GM20000 (cell line): ENCODE data around the gene GABBR2.
"Not testable (repeated sequence)": the region's sequence is repeated elsewhere in the genome, so short reads cannot be mapped to it uniquely, and the experiment has no call there.

Experiments used
- DNase-seq: peaks from one replicate; pipeline ENCODE4 v3.0.0; 2012; ENCODE audit warnings: low spot score
- TF ChIP-seq, protein P1 (sequence below): IDR thresholded peaks from 2 replicates; pipeline ENCODE4 v1.5.1; 2012; ENCODE audit warnings: mild to moderate bottlenecking, control low read depth; ENCODE audit errors: extremely low read depth, missing control alignments

Gene GABBR2

DNA sequence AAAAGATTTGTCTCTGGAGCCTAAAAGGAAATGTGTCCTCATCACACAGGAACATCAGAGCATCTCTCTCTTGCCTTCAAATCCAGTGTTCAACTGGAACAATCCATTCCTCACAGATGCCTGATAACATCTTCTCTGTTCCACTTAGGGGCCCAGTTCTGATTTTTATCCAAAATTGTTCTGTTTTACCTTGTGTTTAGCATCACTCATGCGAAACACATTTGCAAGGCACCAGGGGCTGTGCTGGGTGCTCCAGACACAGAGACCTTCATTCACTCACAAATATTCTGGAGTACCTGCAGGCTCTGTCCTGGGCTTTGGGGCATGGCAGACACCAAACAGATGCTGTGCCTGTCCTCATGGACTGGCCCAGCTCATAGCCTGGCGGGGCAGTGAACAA, 13.8 kb downstream of the GABBR2 start:
- TF ChIP-seq, protein P1, sequence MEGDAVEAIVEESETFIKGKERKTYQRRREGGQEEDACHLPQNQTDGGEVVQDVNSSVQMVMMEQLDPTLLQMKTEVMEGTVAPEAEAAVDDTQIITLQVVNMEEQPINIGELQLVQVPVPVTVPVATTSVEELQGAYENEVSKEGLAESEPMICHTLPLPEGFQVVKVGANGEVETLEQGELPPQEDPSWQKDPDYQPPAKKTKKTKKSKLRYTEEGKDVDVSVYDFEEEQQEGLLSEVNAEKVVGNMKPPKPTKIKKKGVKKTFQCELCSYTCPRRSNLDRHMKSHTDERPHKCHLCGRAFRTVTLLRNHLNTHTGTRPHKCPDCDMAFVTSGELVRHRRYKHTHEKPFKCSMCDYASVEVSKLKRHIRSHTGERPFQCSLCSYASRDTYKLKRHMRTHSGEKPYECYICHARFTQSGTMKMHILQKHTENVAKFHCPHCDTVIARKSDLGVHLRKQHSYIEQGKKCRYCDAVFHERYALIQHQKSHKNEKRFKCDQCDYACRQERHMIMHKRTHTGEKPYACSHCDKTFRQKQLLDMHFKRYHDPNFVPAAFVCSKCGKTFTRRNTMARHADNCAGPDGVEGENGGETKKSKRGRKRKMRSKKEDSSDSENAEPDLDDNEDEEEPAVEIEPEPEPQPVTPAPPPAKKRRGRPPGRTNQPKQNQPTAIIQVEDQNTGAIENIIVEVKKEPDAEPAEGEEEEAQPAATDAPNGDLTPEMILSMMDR: no peak
- no peak for DNase-seq

DNA sequence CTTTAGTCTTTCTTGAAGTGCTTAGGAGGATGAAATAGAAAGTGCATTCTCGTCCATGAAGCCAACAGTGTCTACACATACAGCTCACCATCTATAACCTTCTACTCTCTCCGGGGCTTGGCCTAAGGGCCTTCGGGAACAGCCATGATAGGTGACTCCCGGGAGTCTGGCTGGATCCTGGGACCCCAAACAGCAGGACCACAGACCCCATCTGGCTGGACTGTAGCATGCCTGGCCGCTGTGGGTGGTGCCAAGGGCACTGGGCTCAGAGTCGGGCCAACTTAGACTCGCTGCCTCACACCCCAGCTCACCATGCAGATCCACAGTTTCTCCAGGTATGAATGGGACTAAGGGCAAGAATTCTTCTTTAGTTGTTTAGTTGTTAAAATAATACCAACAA, 16.3 kb downstream of the GABBR2 start:
- TF ChIP-seq, protein P1: no peak
- no peak for DNase-seq

DNA sequence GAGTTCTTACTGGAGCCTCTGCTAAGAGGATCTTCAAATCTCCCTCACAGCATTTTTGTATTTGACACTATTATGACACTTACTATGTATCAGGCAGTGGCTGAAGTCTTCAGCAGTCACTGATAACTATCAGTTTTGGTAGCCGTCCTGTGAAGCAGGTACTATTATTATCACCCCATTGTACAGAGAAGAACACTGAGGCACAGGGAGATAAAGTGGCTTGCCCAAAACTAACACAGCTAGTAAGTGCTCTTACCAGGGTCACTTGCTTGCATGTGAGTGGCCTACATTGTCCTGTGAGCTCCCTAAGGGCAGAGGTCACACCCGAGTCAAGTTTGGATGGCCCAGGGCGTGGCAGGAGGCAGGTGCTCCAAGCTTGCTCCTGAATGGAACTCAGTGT, 16.8 kb downstream of the GABBR2 start:
- no peak for DNase-seq
- TF ChIP-seq, protein P1: no peak

DNA sequence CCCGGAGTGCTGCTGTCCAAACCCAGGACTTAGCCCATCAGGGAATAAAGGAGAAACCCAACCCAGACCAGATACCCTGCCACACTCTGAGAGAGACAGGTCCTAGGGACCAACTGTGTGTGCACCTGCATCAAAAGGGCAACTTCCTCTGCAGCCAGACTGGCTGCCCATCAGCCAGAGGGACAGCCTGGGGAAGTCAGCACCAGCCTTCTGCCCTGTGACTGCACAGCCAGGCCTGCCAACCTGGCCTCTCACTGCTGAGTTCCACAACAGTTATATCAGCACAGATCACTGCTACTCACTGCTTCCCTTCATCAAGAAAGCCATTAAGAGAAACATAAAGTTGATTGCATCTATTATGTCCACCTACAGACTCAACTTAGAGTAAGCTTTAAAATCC, 18.0 kb downstream of the GABBR2 start:
- no peak for DNase-seq
- TF ChIP-seq, protein P1: no peak

DNA sequence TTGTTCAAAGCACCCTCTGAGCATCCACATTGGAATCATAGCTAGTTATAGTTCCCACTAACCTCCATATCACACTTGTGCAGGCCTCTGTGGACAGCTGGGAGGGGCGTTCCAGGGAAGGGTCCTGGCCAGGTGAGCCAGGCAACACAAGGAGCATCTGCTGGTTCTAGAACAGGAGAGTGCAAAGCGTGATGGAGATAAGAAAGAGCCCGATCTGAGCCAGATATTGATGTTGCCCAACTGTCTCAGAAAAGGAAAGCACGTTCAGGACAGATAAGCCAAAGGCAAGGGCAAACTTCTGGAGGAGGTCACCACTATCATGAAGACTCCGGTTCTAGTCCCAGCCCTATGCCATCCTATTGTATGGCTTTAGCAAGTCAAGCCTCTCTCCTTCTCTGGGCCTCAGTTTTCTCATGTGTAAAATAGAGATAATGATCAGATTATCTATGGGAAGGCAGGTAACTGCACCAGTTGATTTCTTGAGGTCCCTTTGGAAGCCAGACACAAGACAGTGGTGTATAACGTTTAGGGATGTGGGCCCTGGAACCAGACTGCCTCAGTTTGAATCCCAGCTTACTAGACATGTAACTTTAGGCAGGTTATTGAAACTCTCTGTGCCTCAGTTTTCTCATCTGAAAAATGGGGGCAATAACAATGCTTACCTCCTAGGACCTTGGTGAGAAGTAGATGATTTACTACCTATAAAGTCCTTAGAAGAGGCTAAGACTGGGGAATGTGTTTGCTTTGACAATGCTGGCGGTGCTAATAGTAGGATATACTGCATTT, 19.8 kb downstream of the GABBR2 start:
- DNase-seq: no peak
- TF ChIP-seq, protein P1: no peak

DNA sequence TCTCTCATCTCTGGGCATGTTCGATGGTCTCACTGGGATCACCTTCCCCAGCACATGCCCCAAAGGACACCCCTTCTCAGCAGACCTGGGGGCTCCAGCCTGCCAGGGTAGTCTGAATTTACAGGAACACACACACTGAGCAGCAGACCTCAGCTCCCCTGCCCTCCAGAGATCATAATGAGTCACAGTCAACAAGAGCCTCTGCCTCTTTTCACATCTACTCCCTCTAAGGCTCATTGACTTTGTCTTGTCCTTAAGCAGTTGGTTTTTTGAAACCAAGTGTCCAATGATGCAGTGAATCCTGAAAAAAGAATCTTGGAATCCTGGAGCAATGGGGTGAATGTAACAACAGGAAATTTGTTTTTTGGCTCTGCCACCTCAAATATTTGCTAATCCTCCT, 20.8 kb downstream of the GABBR2 start:
- TF ChIP-seq, protein P1: no peak
- no peak for DNase-seq

DNA sequence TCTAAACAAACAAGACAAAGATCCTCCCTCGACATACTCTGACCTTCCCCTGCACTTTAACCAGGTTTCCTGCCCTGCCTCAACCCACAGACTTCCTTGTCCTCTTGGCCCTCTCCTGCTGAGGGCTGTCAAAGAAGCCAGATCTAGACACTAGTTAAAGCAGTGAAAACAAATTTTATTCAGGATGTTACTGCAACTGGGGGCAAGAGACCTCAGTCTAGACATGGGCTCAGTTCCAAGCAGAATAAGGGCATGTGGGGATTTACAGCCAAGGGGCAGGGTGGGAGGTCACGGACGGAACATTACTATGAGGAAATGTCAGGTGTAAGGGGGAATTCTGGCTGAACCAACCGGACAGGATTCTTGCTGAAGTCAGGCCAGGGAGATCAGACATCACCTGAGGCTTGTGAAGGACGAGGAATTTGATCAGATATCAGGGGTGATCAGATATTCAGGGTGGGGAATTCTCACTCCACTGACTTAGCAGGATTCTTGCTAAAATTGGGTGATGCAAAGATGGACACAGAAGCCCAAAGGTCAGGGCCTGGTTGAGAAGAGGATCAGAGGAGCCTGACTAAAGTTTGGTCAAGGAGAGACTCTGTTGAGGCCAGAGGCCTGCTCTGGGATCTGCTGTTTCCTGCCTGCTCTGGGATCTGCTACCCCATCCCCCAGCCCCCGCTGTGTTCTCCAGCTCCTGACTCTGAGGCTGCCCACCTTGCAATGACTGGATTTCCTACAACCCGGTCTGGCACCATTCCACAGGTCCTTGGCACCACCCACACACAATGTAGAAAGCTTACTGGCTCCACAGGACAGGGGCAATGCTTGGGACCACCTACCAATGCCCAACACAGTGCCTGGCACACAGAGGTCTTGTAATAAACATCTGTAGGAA, 21.5 kb downstream of the GABBR2 start:
- no peak for DNase-seq
- TF ChIP-seq, protein P1: no peak

DNA sequence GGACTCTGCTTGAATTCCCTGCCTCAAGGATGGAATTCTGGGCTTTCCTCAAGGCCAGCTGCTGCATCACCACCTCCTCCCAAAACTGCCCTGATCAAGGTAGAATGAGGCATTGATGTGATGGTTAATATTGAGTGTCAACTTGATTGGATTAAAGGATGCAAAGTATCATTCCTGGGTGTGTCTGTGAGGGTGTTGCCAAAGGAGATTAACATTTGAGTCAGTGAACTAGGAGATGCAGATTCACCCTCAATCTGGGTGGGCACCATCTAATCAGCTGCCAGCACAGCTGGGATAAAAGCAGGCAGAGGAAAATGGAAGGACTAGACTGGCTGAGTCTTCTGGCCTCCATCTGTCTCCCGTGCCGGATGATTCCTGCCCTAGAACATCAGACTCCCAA, 23.9 kb downstream of the GABBR2 start:
- DNase-seq: not testable (repeated sequence)
